B cell (primary cell): ENCODE measurements around the gene MDK. TPM values are rescaled to one million over a fixed set of nuclear protein-coding genes. Genes with fewer than 3 reads are reported as not detected.
A peak's percentile ranks its signal among the peaks of the same experiment; 100 is the strongest.
"Not testable (repeated sequence)": the region's sequence is repeated elsewhere in the genome, so short reads cannot be mapped to it uniquely, and the experiment has no call there.

ENCODE experiments used
- ATAC-seq: fragments of 200-7000 bp; cut with Tn5 transposase; one replicate; pipeline ENCODE4 v1.10.0; 2021; ENCODE audit warnings: low read depth, mild to moderate bottlenecking, moderate number of reproducible peaks, moderate library complexity
- CTCF ChIA-PET: fragments of 350-600 bp; sonication (Branson Sonifier 250); formaldehyde crosslinking; loops from one replicate; lab custom pipeline; 2021; ENCODE audit warnings: antibody characterized with exemption, inconsistent platforms; lab: Charles Lee
- POLR2A ChIA-PET: fragments of 350-600 bp; sonication (Branson Sonifier 250); formaldehyde crosslinking; loops from one replicate; lab custom pipeline; 2021; ENCODE audit warnings: antibody characterized with exemption; lab: Charles Lee
- DNase-seq: peaks from one replicate; pipeline ENCODE4 v3.0.0; 2013
- H2AFZ ChIP-seq: 2 replicates; pipeline ENCODE4 v1.6.1; 2012; ENCODE audit warnings: mild to moderate bottlenecking, low read depth, low read length; ENCODE audit not compliant: insufficient read depth, poor library complexity, severe bottlenecking
- H3K27ac ChIP-seq, 2 donors: 1 replicate in 1 of 2; 2 replicates in 1 of 2; pipeline ENCODE4 v1.5.1; 2012 to 2013; ENCODE audit warnings: low read length in 2 of 2, mild to moderate bottlenecking in 2 of 2, moderate library complexity in 1 of 2
- H3K27me3 ChIP-seq, 4 experiments: fragments of 200-600 bp in 1 of 4; sonication (generic) in 1 of 4; replicated peaks in 1 of 4; 1 replicate in 2 of 4; 2 replicates in 2 of 4; pipeline versions ENCODE4 v1.6.1 to v1.7.0; 2013 to 2016; ENCODE audit warnings: low read length in 3 of 4, mild to moderate bottlenecking in 2 of 4, mixed read lengths in 1 of 4, moderate library complexity in 1 of 4; ENCODE audit not compliant: insufficient read depth in 4 of 4, control insufficient read depth in 3 of 4; ENCODE audit errors: control extremely low read depth in 1 of 4
- H3K36me3 ChIP-seq, 2 experiments: replicated peaks in 1 of 2; 1 replicate in 1 of 2; 2 replicates in 1 of 2; pipeline versions ENCODE4 v1.6.1 to v1.7.1; 2013; ENCODE audit warnings: low read length in 1 of 2; ENCODE audit not compliant: insufficient read depth in 2 of 2, control insufficient read depth in 1 of 2; ENCODE audit errors: control extremely low read depth in 1 of 2, extremely low read depth in 1 of 2
- H3K4me1 ChIP-seq, 2 donors: fragments of 200-600 bp in 1 of 2; sonication (generic) in 1 of 2; 1 replicate in 1 of 2; 2 replicates in 1 of 2; pipeline versions ENCODE4 v1.5.1 to v1.6.1; 2013 to 2017; ENCODE audit warnings: low read length in 2 of 2; ENCODE audit not compliant: control insufficient read depth in 2 of 2, insufficient read depth in 2 of 2
- H3K4me2 ChIP-seq: replicated peaks from 2 replicates; pipeline ENCODE3; 2012; ENCODE audit warnings: mild to moderate bottlenecking, low read depth, low read length; ENCODE audit not compliant: poor library complexity, severe bottlenecking
- H3K4me3 ChIP-seq, 5 experiments: fragments of 200-600 bp in 1 of 5; sonication (generic) in 1 of 5; 1 replicate in 3 of 5; 2 replicates in 2 of 5; pipeline versions ENCODE4 v1.5.1 to v1.7.0; 2011 to 2016; ENCODE audit warnings: low read length in 4 of 5, mild to moderate bottlenecking in 4 of 5, low read depth in 2 of 5, control low read depth in 1 of 5, moderate library complexity in 1 of 5; ENCODE audit not compliant: insufficient read depth in 1 of 5; ENCODE audit errors: control extremely low read depth in 1 of 5, extremely low read depth in 1 of 5
- H3K79me2 ChIP-seq: fragments of 200-600 bp; sonication (generic); one replicate; pipeline ENCODE4 v1.6.0; 2016; ENCODE audit warnings: low read length; ENCODE audit not compliant: control insufficient read depth, insufficient read depth
- H3K9ac ChIP-seq: fragments of 200-600 bp; sonication (generic); 2 replicates; pipeline ENCODE4 v1.6.1; 2017; ENCODE audit warnings: mild to moderate bottlenecking, low read length, moderate library complexity
- H3K9me3 ChIP-seq, 3 donors: one replicate each; pipeline versions ENCODE4 v1.6.1 to v1.7.1; 2013; ENCODE audit warnings: low read length in 2 of 3; ENCODE audit not compliant: control insufficient read depth in 2 of 3, insufficient read depth in 1 of 3; ENCODE audit errors: control extremely low read depth in 1 of 3
- H4K20me1 ChIP-seq: 2 replicates; pipeline ENCODE4 v1.6.0; 2012; ENCODE audit warnings: mild to moderate bottlenecking, low read length; ENCODE audit not compliant: insufficient read depth, control insufficient read depth, poor library complexity, severe bottlenecking
- H3K27ac Mint-ChIP-seq: one replicate; pipeline ENCODE4 v1.8.0; 2021; ENCODE audit warnings: mixed read lengths
- H3K27me3 Mint-ChIP-seq: one replicate; pipeline ENCODE4 v1.8.0; 2021; ENCODE audit warnings: mixed read lengths
- H3K4me1 Mint-ChIP-seq: one replicate; pipeline ENCODE4 v1.8.0; 2021; ENCODE audit warnings: mixed read lengths
- H3K4me3 Mint-ChIP-seq: one replicate; pipeline ENCODE4 v1.8.0; 2021; ENCODE audit warnings: mixed read lengths
- H3K9me3 Mint-ChIP-seq: one replicate; pipeline ENCODE4 v1.8.0; 2022; ENCODE audit warnings: mixed read lengths; ENCODE audit not compliant: insufficient read depth
- CTCF ChIP-seq: fragments of 200-600 bp; IDR thresholded peaks from one replicate; pipeline ENCODE4 v1.8.0; 2022; ENCODE audit warnings: antibody characterized with exemption, mild to moderate bottlenecking
- EZH2 ChIP-seq: IDR thresholded peaks from 2 replicates; pipeline ENCODE4 v1.6.1; 2012; ENCODE audit warnings: borderline replicate concordance, low read depth, mild to moderate bottlenecking, moderate library complexity, low read length; ENCODE audit not compliant: insufficient read depth, poor library complexity, severe bottlenecking
- WGBS: methylation state at CpG from one replicate; pipeline ENCODE4 v1.1.5; 2013; ENCODE audit warnings: missing lambda C conversion rate; ENCODE audit not compliant: insufficient coverage; 5-methylcytosine and 5-hydroxymethylcytosine counted together
- intact Hi-C: fragments of 100-400 bp; cut with micrococcal nuclease; formaldehyde crosslinking; loops from one replicate; pipeline ENCODE4 v1.10.0; 2022
- polyA plus RNA-seq: library from polyadenylated mRNA; depleted of rRNA; stranded (reverse); fragments of >200 nt; gene quantifications from 2 replicates; pipeline ENCODE4 v1.2.3, GENCODE V29; 2012
- total RNA-seq, 2 donors: library from RNA; stranded (reverse); fragments of 120-200 nt in 1 of 2; gene quantifications; 1 replicate in 1 of 2; 2 replicates in 1 of 2; pipeline versions ENCODE4 v1.2.3 to v1.2.4, GENCODE V29; 2013 to 2022

The MDK gene
- total and polyA plus RNA-seq, 2 donors (not counting 1 experiment from before 2014, with no cell fraction given) = 1.5 to 2.6 TPM

DNA sequence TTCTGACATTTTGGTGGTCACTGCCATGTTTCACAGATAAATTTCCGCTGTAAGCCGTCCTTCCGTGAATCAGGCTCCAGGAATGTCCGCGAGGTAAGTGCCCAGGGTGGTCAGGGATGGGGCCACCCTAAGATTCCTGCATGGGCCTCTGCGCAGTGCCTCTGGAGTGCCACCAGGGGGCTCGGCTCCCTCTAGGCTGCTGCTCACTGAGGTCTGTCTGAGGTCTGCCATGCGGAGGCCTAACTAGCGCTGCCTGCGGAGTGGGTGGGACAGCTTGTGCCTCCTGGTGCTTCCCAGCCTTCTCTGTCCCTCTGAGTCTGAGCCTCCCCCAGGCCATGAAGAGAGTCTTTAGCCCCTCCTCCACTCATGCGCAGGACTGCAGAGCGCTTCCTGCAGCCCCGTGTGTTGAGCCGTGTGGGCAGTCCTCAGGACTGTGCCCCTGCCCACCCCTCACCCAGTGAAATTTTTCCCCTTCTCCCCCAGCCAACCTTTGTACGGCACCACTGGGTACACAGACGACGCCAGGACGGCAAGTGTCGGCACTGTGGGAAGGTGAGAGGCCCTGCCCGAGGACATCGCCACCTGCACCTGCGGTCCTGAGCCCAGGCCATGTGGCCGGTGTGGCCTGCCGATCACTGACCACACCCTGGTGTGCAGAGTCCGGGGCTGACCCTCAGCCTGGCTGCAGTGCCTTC, 11.9 kb upstream of the MDK start:
- Mint-ChIP-seq H3K9me3 (no peaks in the 10 kb centered on the region), H3K27ac (no peak overlapping the region), H3K27me3 (no peaks in the 10 kb centered on the region), H3K4me3 (no peak overlapping the region), H3K4me1 (peaks cover 8% of the 10 kb centered on the region)
- H3K27me3 ChIP-seq = no peaks in the 10 kb centered on the region
- no peak overlapping the region for H3K9ac ChIP-seq
- H3K9me3 ChIP-seq = no peaks in the 10 kb centered on the region
- WGBS = 85% methylated on average over 25 of the region's 25 CpGs
- ChIA-PET CTCF (interaction anchor here (1.1 to 3.5 kb wide), 4 partner anchors 9 to 22 kb away, joined by 3 to 18 read pairs (median 9); partner anchors contain the start of gene DGKZ), POLR2A (no interaction called here)
- H3K79me2 ChIP-seq = peaks cover 13% of the 10 kb centered on the region
- H2AFZ ChIP-seq = no peak overlapping the region
- no peak overlapping the region for H3K4me3 ChIP-seq
- no peak overlapping the region for H3K4me2 ChIP-seq
- H3K36me3 ChIP-seq = peaks cover 0 to 20% of the 10 kb centered on the region in 2 experiments
- ATAC-seq (peak; percentile 79), DNase-seq (peak; percentile 62)
- peaks cover 48% of the 10 kb centered on the region for H4K20me1 ChIP-seq
- TF ChIP-seq CTCF (peak; percentile 74), EZH2 (no peak)
- peaks cover 0 to 4% of the 10 kb centered on the region in 2 donors for H3K4me1 ChIP-seq
- intact Hi-C loops = loop anchor here (1.0 kb wide), 1 partner anchor 168 kb away; no protein-coding TSS in a partner anchor
- no peak overlapping the region for H3K27ac ChIP-seq

- Histone ChIP-seq H3K4me3 (no peak overlapping the region), H3K4me1 (peaks cover 0 to 4% of the 10 kb centered on the region in 2 donors), H2AFZ (no peak overlapping the region), H3K36me3 (peaks cover 0 to 25% of the 10 kb centered on the region in 2 experiments), H3K27ac (no peak overlapping the region), H3K79me2 (peaks cover 9% of the 10 kb centered on the region), H3K4me2 (no peak overlapping the region), H3K9ac (no peak overlapping the region), H3K9me3 (no peaks in the 10 kb centered on the region), H3K27me3 (no peaks in the 10 kb centered on the region), H4K20me1 (peaks cover 42% of the 10 kb centered on the region)
- H3K27ac Mint-ChIP-seq = no peak overlapping the region
- no peak for ATAC-seq
- H3K4me3 Mint-ChIP-seq = no peak overlapping the region
- no peaks in the 10 kb centered on the region for H3K27me3 Mint-ChIP-seq
- TF ChIP-seq CTCF (no peak), EZH2 (no peak)
- CTCF ChIA-PET = interaction anchor here (1.1 kb wide), 1 partner anchor 14 kb away, joined by 3 read pairs; no protein-coding TSS in a partner anchor
- WGBS = 93% methylated on average over 11 of the region's 13 CpGs
- DNase-seq = no peak
- no peaks in the 10 kb centered on the region for H3K9me3 Mint-ChIP-seq
- POLR2A ChIA-PET = no interaction called here
- intact Hi-C loops = no loop called here
- peaks cover 8% of the 10 kb centered on the region for H3K4me1 Mint-ChIP-seq
Observed at GRCh38 chr11:46370253-46370652, 11.2 kb upstream of the MDK start.

DNA sequence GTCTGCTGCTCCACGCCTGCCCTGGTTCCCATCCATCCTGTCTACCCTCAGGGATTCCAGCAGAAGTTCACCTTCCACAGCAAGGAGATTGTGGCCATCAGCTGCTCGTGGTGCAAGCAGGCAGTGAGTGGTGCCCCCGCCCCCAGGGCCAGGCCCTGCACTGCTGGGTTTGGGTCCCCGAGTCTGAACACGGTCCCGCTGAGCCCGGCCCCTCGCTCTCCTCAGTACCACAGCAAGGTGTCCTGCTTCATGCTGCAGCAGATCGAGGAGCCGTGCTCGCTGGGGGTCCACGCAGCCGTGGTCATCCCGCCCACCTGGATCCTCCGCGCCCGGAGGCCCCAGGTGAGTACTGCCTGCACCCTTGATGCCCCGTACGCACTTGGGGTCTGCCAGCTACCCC, 10.2 kb upstream of the MDK start:
- H3K27ac ChIP-seq, POLR2A ChIA-PET, H3K9ac ChIP-seq, H3K27me3 ChIP-seq, H3K4me1 Mint-ChIP-seq, DNase-seq, H3K4me1 ChIP-seq, ATAC-seq, H3K27ac Mint-ChIP-seq, H3K79me2 ChIP-seq, H3K9me3 Mint-ChIP-seq, H3K4me3 ChIP-seq, H2AFZ ChIP-seq, intact Hi-C loops, CTCF ChIA-PET, H3K4me2 ChIP-seq, H3K9me3 ChIP-seq, H3K4me3 Mint-ChIP-seq, H3K27me3 Mint-ChIP-seq: not testable (repeated sequence)
- 99% methylated on average over 18 of the region's 19 CpGs for WGBS
- Histone ChIP-seq H3K36me3 (peaks cover 0 to 31% of the 10 kb centered on the region in 2 experiments), H4K20me1 (peaks cover 32% of the 10 kb centered on the region)
